Stomach (tissue), 4 donors: ENCODE data around the gene ANTXR1.

Experiments used
- EP300 ChIP-seq: sonication (generic); formaldehyde crosslinking; IDR thresholded peaks from one replicate; pipeline ENCODE4 v1.6.1; 2017; ENCODE audit warnings: antibody characterized with exemption
- POLR2A ChIP-seq, 4 donors: fragments of 450-650 bp; IDR thresholded peaks; one replicate each; pipeline ENCODE4 v1.6.1; 2016; ENCODE audit warnings: antibody characterized with exemption in 4 of 4, control low read depth in 2 of 4, mild to moderate bottlenecking in 1 of 4, moderate library complexity in 1 of 4
- POLR2AphosphoS5 ChIP-seq, 3 donors: sonication (generic); formaldehyde crosslinking; IDR thresholded peaks; one replicate each; pipeline ENCODE4 v1.6.1; 2016; ENCODE audit warnings: antibody characterized with exemption in 3 of 3
- TF ChIP-seq, protein P1 (sequence below), 7 experiments: fragments of 450-650 bp in 4 of 7; fragments of 200-600 bp in 3 of 7; sonication (generic) in 3 of 7; IDR thresholded peaks; one replicate each; pipeline ENCODE4 v1.5.1; 2016 to 2019; ENCODE audit warnings: antibody characterized with exemption in 7 of 7, control low read depth in 2 of 7, mild to moderate bottlenecking in 1 of 7

DNA sequence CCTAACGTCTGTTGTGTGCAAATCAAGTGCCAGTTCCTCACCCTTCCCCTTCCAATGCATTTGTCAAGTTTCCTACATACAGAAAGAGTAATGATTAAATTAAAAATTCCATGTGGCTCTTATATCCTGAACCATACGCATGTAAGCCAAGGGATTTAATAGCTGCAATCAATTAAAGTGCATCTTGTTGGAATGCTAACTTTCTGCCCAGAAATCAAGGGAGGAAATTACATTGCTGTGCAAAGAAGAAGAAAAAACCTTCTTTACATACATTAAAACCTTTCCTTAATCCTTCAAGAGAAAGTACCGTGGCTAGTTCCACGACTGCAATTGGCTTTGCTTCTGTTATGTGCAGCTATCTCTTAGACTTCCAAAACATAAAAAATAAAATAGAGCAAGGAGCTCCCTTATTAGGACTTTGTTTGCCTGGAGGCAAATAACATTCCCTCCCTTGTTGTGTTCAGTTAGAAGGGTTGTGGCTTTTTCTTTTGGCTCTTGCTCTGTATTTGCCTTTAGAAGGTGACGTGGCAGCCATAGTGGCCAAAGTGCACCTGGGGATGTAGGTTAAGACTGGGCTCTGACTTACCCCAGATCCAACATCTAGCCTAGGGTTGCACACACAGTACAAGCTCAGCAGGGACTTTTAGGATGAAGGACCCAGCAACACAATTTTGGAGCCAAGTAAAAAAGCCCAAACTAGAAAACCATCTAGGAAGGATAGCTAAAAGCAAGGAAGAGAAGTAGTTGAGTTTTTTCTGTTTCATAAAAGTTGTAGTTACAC, 158.3 kb downstream of the ANTXR1 start:
- TF ChIP-seq, protein P1, sequence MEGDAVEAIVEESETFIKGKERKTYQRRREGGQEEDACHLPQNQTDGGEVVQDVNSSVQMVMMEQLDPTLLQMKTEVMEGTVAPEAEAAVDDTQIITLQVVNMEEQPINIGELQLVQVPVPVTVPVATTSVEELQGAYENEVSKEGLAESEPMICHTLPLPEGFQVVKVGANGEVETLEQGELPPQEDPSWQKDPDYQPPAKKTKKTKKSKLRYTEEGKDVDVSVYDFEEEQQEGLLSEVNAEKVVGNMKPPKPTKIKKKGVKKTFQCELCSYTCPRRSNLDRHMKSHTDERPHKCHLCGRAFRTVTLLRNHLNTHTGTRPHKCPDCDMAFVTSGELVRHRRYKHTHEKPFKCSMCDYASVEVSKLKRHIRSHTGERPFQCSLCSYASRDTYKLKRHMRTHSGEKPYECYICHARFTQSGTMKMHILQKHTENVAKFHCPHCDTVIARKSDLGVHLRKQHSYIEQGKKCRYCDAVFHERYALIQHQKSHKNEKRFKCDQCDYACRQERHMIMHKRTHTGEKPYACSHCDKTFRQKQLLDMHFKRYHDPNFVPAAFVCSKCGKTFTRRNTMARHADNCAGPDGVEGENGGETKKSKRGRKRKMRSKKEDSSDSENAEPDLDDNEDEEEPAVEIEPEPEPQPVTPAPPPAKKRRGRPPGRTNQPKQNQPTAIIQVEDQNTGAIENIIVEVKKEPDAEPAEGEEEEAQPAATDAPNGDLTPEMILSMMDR (IDR thresholded peaks at IDR 0.05) = no peak
- TF ChIP-seq EP300 = no peak
- no peak for TF ChIP-seq POLR2A (IDR thresholded peaks at IDR 0.05)
- no peak for TF ChIP-seq POLR2AphosphoS5 (IDR thresholded peaks at IDR 0.05)
